HG02981 (cell line): ENCODE results near the gene ASB5.
"Not testable (repeated sequence)": the region's sequence is repeated elsewhere in the genome, so short reads cannot be mapped to it uniquely, and the experiment has no call there.

Source experiments
- ATAC-seq: cut with Tn5 transposase; IDR thresholded peaks from one replicate; pipeline ENCODE4 v1.9.1; 2021; ENCODE audit warnings: mild to moderate bottlenecking, moderate library complexity; ENCODE audit not compliant: unreplicated experiment

Gene ASB5

DNA sequence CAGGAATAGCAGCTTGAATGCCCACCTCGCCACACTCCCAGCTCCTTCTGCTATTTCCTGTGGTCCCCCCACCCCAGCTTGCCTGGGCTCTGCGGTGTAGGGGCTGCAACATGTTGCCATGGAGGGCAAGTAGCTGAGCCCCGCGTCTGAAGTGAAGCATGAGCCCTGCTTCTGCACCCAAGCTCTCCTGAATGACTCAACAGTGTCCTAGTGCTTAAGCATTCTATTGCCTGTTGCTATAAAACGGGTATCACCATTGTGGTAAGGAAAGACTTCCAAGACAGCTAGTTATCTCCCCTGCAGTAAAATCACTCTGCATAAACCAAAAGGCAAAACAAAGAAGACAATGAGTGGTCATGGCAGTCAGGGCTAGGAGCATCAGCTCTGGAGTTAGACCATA lies 42.3 kb downstream of the ASB5 start:
- ATAC-seq = no peak

DNA sequence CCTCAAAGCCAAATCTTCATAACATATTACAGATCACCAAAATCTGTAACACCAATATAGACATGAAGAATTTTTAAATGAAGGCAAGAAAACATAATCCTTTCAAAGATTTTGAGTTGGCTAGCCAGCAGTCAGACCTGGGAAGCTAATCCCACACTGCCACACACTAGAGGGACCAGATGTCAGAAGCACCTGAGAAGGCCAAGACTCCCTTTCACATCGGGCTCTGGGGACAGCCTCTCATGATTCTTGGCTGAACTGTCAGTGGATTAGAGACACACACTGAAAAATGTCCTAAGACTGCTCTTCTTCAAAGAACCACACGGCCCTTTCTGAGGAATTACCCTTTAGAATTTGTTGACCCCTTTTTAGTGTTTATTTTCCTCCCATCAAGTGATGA lies 45.5 kb downstream of the ASB5 start:
- ATAC-seq = no peak

DNA sequence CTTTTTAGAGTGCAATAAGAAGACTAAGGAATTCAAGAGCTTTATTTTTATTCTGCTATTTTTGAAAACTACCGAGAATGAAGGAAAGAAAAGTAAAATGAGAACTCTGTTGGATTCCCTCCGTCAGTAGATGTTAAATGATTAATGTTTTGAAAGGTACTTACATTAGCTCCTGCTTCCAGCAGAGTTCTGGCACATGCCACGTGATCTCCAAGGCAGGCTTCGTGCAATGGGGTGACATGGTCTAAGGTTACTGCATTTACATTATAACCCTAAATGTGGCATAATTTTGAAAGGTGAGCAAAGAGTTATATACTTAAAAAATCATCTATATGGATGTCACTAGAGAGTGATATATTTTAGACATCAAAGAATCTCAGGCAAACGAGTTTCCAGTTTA lies 46.9 kb downstream of the ASB5 start:
- ATAC-seq = no peak

DNA sequence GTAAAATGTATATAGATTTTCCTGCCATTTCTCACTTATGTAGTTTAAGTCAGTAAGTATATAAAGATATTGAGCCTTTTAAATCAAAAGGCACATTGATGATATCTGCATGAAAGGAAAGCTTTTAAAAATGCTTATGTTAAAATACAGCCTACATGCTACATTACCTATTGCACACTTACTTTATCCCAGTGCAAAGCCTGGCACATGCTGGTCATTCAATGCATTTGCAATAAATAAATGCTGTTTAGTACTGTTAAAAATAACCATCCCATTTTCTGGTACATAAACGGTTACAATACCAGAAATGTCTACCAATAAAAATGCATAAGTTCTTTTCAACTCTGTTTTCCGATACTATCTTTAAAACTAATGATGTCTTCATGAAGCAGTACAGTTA lies 51.5 kb downstream of the ASB5 start:
- ATAC-seq = no peak

- not testable (repeated sequence) for ATAC-seq
These were observed 56.7 kb downstream of the ASB5 start for GRCh38 chr4:176212351-176212750.

DNA sequence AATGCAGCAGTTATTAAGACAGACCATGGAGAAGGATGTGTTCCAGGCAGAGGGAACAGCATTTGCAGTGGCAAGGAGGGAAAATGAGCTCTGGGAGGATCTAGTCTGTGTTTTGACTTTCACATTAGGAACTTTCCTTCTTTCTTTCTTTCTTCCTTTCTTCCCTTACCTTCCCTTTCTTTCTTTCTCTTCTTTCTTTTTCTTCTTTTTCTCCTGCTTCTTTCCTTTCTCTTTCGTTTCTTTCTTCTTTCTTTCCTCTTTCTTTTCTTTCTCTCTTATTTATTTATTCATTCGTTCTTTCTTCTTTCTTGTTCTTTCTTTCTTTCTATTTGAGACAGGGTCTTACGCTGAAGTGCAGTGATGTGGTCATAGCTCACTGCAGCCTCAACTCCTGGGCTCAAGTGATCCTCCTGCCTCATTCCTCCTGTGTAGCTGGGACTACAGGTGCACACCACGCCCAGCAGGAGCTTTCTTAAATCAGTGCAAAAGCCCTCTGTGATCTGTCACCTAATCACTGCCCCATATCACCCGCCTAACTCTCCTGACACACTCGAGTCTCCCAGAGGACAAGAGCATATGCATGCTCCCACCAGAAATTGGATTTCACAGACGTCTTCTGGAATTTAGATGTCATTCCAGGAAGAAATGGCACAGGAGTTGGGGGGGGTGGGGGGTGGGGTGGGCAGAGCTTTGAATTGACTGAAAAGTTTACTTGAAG lies 58.3 kb downstream of the ASB5 start:
- ATAC-seq = no peak

DNA sequence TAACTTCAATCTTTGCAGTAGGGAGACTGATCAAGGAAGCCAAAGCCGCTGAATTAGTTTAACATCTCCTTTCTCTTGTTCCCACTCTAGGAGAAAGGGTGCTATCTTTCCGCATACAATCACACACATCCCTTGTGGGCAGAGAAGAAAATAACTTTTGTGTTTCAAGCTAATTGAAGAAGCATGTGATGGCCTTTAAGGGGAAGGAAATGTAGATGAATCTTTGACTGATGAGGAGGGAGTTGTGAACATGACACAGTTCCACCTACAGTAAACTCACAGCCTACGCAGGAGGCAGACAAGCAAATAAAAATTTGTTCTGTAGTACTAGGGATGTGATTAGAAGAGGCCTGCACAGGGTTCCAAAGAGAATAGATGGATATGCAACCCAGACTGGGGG lies 58.9 kb downstream of the ASB5 start:
- no peak for ATAC-seq

DNA sequence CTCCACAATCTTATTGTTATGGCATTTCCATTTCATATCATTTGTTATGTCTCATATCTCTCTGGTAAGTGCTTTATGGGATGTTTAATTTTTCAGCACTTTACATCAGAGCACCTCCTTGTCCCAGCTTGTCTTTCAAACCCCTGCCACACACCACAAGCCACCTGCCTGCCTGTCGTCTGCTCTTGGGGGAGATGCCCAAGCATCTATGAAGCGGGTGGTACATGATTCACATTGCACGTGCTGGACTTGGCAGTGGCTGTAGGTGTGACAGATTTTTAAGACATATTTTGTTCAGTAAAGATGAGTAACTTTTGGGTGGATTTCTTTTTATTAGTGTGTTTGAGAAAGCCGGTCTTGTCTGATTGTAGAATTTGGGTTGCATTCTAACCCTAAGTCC lies 59.5 kb downstream of the ASB5 start:
- ATAC-seq = no peak

DNA sequence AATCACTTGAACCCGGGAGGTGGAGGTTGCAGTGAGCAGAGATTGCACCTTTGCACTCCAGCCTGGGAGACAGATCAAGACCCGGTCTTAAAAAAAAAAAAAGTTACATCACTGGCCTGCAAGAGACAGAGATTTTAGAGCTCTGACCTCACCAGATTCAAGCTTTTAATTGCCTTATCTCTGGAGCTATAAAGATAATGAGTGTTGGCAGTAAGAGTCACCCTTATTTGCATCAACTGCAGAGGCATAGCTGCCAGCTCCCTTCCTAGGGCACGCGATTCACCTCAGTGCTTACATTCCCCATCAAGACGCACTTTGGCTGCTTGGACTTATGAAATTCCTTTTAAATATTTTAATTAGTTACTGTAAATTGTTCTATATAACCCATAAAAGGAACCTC lies 61.2 kb downstream of the ASB5 start:
- ATAC-seq = no peak

GRCh38 chr4:176205299-176205698 lies 63.7 kb downstream of the ASB5 start:
- no peak for ATAC-seq

GRCh38 chr4:176198316-176198903 lies 70.6 kb downstream of the ASB5 start:
- no peak for ATAC-seq

DNA sequence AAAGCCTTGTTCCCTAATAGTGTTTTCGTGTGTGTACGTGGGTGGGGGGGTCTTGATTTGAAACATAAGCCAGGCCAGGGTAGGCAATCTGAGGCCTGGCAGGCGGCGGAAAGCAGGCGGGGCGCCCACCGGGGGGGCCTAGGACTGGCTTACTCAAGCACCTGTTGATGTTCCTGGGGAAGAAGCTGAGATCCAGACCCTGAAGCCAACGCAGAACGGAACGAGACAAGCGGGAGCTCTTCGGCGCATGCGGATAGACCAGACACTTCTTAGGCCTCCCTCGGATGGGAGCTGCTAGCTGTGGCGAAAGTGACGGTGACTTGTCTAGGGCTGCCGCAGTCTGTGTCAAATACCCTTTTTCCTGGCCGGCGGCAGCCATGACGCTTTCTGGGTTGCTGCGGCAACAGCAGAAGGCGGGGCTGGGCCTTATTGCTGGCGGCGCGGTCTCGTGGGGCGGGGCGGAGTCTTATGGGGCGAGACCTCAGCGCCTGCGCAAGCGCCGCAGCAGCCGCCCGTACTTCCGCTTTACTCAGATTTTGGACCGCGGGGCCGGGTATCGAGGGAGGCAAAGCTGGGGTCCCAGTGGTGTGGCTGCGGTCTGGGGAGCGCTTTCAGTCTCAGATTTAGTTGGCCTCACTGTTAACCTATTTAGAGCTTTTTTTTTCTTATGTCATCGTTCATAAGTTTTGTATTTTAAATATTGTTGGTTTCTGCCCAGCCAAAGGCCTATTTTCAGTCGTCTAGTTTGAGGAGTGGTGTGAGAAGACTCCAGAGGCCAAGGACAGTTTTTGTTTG lies 73.6 kb downstream of the ASB5 start, which contains the start of gene SPATA4:
SPATA4 (minus strand) TSS at position 402 of the 795 bp plus-strand sequence; CDS start at position 379, 23 bp downstream.
- ATAC-seq = peak; percentile 99

DNA sequence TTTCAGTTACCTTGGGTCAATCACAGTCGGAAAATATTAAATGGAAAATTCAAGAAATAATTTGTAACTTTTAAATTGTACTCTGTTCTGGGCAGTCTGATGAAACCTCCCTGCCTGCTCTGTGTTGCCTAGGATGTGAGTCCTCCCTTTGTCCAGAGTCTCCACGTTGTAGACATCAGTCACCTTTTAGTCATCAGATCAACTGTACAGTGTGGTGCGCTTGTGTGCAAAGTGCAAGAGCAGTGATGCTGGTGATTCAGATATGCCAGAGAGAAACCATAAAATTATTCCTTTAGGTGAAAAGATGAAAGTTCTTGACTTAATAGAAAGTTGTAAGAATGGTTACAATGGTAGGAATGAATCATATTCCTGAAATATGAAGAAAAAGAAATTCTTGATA lies 75.1 kb downstream of the ASB5 start:
- ATAC-seq = no peak

DNA sequence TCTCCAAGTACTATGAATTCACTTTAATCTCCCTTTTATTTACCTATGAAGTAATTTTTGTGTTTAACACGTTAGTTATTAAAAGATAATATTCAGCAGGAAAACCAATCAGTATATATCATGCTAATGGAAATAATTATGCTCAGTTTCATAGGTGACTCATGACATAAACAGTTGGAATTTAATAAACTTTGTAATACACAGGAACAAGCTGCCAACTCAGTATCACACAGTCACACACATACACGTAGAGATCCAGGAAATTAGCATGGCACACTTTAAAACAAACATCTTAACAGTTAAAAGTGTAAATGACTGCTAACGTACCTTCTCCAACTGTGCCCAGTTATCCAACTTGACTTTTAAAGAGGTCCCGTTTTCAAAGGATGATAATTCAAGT lies 75.9 kb downstream of the ASB5 start:
- no peak for ATAC-seq

DNA sequence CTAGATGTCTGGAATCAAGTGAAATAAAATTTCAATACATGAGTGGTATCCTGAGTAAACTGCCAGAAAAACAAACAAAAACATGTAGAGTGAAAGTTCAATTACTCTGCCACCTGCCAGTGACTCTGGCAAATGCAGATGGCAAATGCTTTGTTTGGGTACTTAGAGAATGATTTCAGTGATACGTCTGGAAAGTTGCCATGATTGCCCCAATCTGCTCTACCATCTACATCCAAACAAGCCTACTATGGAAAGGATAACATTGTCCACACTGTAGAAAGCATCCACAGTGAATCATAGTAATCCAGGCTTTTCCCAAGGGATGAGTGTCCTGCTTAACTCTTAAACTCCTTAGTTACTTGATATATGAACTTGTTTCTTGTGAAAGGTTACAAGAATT lies 77.0 kb downstream of the ASB5 start:
- no peak for ATAC-seq

- no peak for ATAC-seq
These were observed 78.9 kb downstream of the ASB5 start for GRCh38 chr4:176189891-176190795.

DNA sequence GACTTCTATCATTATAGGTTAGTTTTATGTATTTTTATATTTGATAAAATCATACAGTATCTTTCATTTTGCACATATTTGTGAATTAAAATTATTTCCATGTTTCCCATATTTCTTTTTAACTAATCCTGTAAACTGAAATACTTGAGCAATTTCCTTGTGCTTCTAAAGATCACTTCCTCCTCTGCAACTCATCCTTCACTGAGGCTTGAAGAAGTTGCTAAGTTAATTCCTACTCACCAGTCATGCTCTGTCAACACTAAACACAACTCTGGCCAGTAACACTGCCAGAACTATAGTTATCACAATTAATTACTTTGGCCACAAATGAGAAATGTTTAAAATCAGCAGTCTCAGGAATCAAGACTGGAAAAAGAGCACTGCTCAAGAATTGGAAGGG lies 80.4 kb downstream of the ASB5 start:
- ATAC-seq = no peak

DNA sequence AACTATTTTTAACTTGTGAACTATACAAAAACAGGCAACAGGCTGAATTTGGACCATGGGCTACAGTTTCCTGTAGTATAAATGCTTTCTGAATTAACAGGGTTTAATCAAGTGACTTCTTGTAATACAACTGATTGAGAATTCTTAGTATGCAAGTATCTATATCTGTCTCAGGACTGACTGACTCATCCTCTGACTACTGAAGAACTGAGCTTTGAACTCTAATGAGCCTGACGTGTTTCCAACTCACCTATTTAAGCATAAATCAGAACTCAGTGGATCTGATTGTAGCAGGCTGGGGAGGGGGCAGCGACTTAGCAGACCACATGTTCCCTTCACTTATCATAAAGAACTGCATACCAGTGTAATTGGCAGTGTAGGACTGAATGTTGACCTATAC lies 81.4 kb downstream of the ASB5 start:
- no peak for ATAC-seq

DNA sequence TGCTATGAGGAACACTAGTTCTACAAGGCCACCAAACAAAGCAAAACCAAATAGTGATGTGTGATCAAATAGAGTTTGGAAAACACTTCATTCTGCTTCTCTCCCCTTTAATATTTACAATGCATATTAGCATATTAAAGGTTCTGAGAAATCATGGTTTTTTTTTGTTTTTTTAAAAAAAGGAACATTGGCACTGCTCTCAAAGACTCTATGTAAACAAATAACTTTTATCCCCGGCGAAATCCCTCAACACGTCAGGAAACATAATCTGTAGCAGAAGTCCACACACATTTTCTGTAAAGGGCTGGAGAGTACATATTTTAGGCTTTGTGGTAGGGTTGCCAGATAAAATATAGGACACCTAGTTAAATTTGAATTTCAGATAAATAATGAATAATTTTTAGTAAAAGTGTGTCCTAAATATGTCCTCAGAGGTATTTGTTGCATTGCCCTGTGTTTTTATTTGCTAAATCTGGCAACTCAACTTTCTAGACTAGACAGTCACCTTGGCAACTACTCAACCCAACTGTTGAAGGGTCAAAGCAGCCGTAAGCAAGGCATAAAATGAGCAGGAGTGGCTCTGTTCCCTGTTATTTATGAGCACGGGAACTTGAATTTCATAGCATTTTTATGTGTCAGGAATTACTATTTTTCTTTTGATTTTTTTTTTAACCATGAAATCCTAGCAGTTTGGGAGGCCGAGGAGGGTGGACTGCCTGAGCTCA lies 82.2 kb downstream of the ASB5 start:
- ATAC-seq = no peak

GRCh38 chr4:176186067-176186466 lies 83.0 kb downstream of the ASB5 start:
- ATAC-seq = no peak
